WTC11 (cell line): ENCODE results near the gene NKAIN4. TPM values are rescaled to one million over a fixed set of nuclear protein-coding genes. Genes with fewer than 3 reads are reported as not detected.

ENCODE experiments used
- ATAC-seq: fragments of 200-7000 bp; cut with Tn5 transposase; 2 replicates; pipeline ENCODE4 v1.10.0; 2021; ENCODE audit warnings: mild to moderate bottlenecking, moderate library complexity
- CTCF ChIA-PET: fragments of 300-600 bp; sonication (Branson Sonifier 250); formaldehyde crosslinking; loops from one replicate; lab custom pipeline; 2021; ENCODE audit warnings: antibody characterized with exemption; lab: Charles Lee
- POLR2A ChIA-PET: fragments of 350-600 bp; sonication (Branson Sonifier 250); formaldehyde crosslinking; loops from one replicate; lab custom pipeline; 2021; ENCODE audit warnings: antibody characterized with exemption; lab: Charles Lee
- DNase-seq: peaks from one replicate; pipeline ENCODE4 v3.0.0; 2021; ENCODE audit warnings: low spot score
- H3K27ac Mint-ChIP-seq: 2 replicates; pipeline ENCODE4 v1.8.0; 2021; ENCODE audit warnings: mixed read lengths
- H3K27me3 Mint-ChIP-seq: 2 replicates; pipeline ENCODE4 v1.8.0; 2021; ENCODE audit warnings: low read depth, mild to moderate bottlenecking, moderate library complexity, mixed read lengths
- H3K36me3 Mint-ChIP-seq: 2 replicates; pipeline ENCODE4 v1.8.0; 2021; ENCODE audit warnings: mixed read lengths
- H3K4me1 Mint-ChIP-seq: 2 replicates; pipeline ENCODE4 v1.8.0; 2022; ENCODE audit warnings: mixed read lengths
- H3K4me3 Mint-ChIP-seq: 2 replicates; pipeline ENCODE4 v1.8.0; 2021; ENCODE audit warnings: mild to moderate bottlenecking, moderate library complexity, mixed read lengths
- H3K9me3 Mint-ChIP-seq: 2 replicates; pipeline ENCODE4 v1.8.0; 2021; ENCODE audit warnings: mixed read lengths
- ATF2 ChIP-seq: sonication (generic); formaldehyde crosslinking; IDR thresholded peaks from 2 replicates; pipeline ENCODE4 v1.8.1; 2022; ENCODE audit warnings: low read depth, missing genetic modification reagents, borderline replicate concordance
- CREB1 ChIP-seq: sonication (generic); formaldehyde crosslinking; IDR thresholded peaks from 2 replicates; pipeline ENCODE4 v1.8.0; 2023; ENCODE audit warnings: mild to moderate bottlenecking, missing genetic modification reagents
- E2F4 ChIP-seq: sonication (generic); formaldehyde crosslinking; IDR thresholded peaks from 2 replicates; pipeline ENCODE4 v1.8.1; 2022; ENCODE audit warnings: low read depth, mild to moderate bottlenecking, moderate library complexity, missing genetic modification reagents, borderline replicate concordance
- EMX1 ChIP-seq: fragments of 250-450 bp; sonication (Bioruptor Pico); IDR thresholded peaks from 2 replicates; pipeline ENCODE4 v1.8.0; 2021; ENCODE audit warnings: mild to moderate bottlenecking
- ERG ChIP-seq: fragments of 250-450 bp; sonication (Bioruptor Pico); IDR thresholded peaks from 2 replicates; pipeline ENCODE4 v1.8.0; 2021; ENCODE audit warnings: mild to moderate bottlenecking
- FOXK1 ChIP-seq: sonication (generic); formaldehyde crosslinking; IDR thresholded peaks from 2 replicates; pipeline ENCODE4 v1.8.0; 2022; ENCODE audit warnings: mild to moderate bottlenecking, moderate library complexity, missing genetic modification reagents
- FOXP1 ChIP-seq: sonication (generic); formaldehyde crosslinking; IDR thresholded peaks from 2 replicates; pipeline ENCODE4 v1.8.0; 2022; ENCODE audit warnings: missing genetic modification reagents, mild to moderate bottlenecking, moderate library complexity, borderline replicate concordance
- GRHL2 ChIP-seq: fragments of 250-450 bp; sonication (Bioruptor Pico); IDR thresholded peaks from 2 replicates; pipeline ENCODE4 v1.8.0; 2022; ENCODE audit warnings: mild to moderate bottlenecking, moderate library complexity; ENCODE audit not compliant: insufficient replicate concordance, severe bottlenecking
- HMGXB4 ChIP-seq: sonication (generic); formaldehyde crosslinking; IDR thresholded peaks from 2 replicates; pipeline ENCODE4 v1.8.1; 2023; ENCODE audit warnings: mild to moderate bottlenecking, moderate library complexity, missing genetic modification reagents
- IRF1 ChIP-seq: sonication (generic); formaldehyde crosslinking; IDR thresholded peaks from 2 replicates; pipeline ENCODE4 v1.8.0; 2023; ENCODE audit warnings: missing genetic modification reagents
- KAT7 ChIP-seq: sonication (generic); formaldehyde crosslinking; IDR thresholded peaks from 2 replicates; pipeline ENCODE4 v1.8.1; 2023; ENCODE audit warnings: missing genetic modification reagents, mild to moderate bottlenecking, borderline replicate concordance
- MLX ChIP-seq: sonication (generic); formaldehyde crosslinking; IDR thresholded peaks from 2 replicates; pipeline ENCODE4 v1.8.1; 2023; ENCODE audit warnings: mild to moderate bottlenecking, missing genetic modification reagents, moderate library complexity
- MXD4 ChIP-seq: fragments of 250-450 bp; sonication (Bioruptor Pico); IDR thresholded peaks from 2 replicates; pipeline ENCODE4 v1.8.0; 2021; ENCODE audit warnings: mild to moderate bottlenecking, moderate library complexity, borderline replicate concordance
- NFATC4 ChIP-seq: fragments of 250-450 bp; sonication (Bioruptor Pico); IDR thresholded peaks from 2 replicates; pipeline ENCODE4 v1.9.0; 2021; ENCODE audit warnings: mild to moderate bottlenecking
- NFE2L1 ChIP-seq: sonication (generic); formaldehyde crosslinking; IDR thresholded peaks from 2 replicates; pipeline ENCODE4 v1.8.1; 2023; ENCODE audit warnings: missing genetic modification reagents
- RELA ChIP-seq: sonication (generic); formaldehyde crosslinking; IDR thresholded peaks from 2 replicates; pipeline ENCODE4 v1.8.1; 2022; ENCODE audit warnings: missing genetic modification reagents, mild to moderate bottlenecking, borderline replicate concordance
- RORB ChIP-seq: fragments of 250-450 bp; sonication (Bioruptor Pico); IDR thresholded peaks from 2 replicates; pipeline ENCODE4 v1.9.0; 2021; ENCODE audit warnings: mild to moderate bottlenecking
- SP1 ChIP-seq: sonication (generic); formaldehyde crosslinking; conservative IDR thresholded peaks from 2 replicates; pipeline ENCODE4 v1.8.1; 2022; ENCODE audit warnings: missing genetic modification reagents
- TCF7 ChIP-seq: sonication (generic); formaldehyde crosslinking; IDR thresholded peaks from 2 replicates; pipeline ENCODE4 v1.8.0; 2022; ENCODE audit warnings: mild to moderate bottlenecking, low read depth, missing genetic modification reagents, moderate library complexity
- TEAD4 ChIP-seq: sonication (generic); formaldehyde crosslinking; IDR thresholded peaks from 2 replicates; pipeline ENCODE4 v1.8.0; 2022; ENCODE audit warnings: mild to moderate bottlenecking, missing genetic modification reagents
- USF1 ChIP-seq: sonication (generic); formaldehyde crosslinking; IDR thresholded peaks from 2 replicates; pipeline ENCODE4 v1.8.0; 2022; ENCODE audit warnings: mild to moderate bottlenecking, missing genetic modification reagents
- USF2 ChIP-seq: sonication (generic); formaldehyde crosslinking; IDR thresholded peaks from 2 replicates; pipeline ENCODE4 v1.8.1; 2023; ENCODE audit warnings: mild to moderate bottlenecking, missing genetic modification reagents, moderate library complexity
- total RNA-seq: library from RNA; stranded (reverse); gene quantifications from 3 replicates; pipeline ENCODE4 v1.2.3, GENCODE V29; 2021

NKAIN4 gene
- total RNA-seq, 1 experiment from 2014 or later, result 7.2 TPM

GRCh38 chr20:63212393-63212730, 41.9 kb downstream of the NKAIN4 start:
- Mint-ChIP-seq H3K4me1 (peaks cover 28% of the 10 kb centered on the region), H3K27me3 (no peaks in the 10 kb centered on the region), H3K4me3 (no peak overlapping the region; the same call in 1 of the 2 replicates), H3K27ac (peak overlapping the region; percentile 63), H3K9me3 (no peaks in the 10 kb centered on the region), H3K36me3 (peaks cover 55% of the 10 kb centered on the region)
- DNase-seq (no peak), ATAC-seq (no peak)
- POLR2A ChIA-PET, result interaction anchor here (0.6 kb wide), 1 partner anchor 121 kb away, joined by 4 read pairs; no protein-coding TSS in a partner anchor
- TF ChIP-seq ERG (CRISPR knock-in tag) (no peak), NFATC4 (CRISPR knock-in tag) (no peak), CREB1 (CRISPR knock-in tag) (no peak), E2F4 (CRISPR knock-in tag) (no peak), TCF7 (no peak), FOXP1 (CRISPR knock-in tag) (no peak), MLX (CRISPR knock-in tag) (no peak), ATF2 (no peak), USF2 (CRISPR knock-in tag) (no peak), FOXK1 (CRISPR knock-in tag) (no peak), GRHL2 (CRISPR knock-in tag) (no peak), SP1 (CRISPR knock-in tag) (no peak), IRF1 (CRISPR knock-in tag) (no peak), TEAD4 (CRISPR knock-in tag) (no peak)
- CTCF ChIA-PET, result interaction anchor here (1.0 to 1.5 kb wide), 3 partner anchors 10 to 40 kb away, joined by 3 to 6 read pairs (median 4); no protein-coding TSS in a partner anchor

GRCh38 chr20:63210011-63210605, 44.2 kb downstream of the NKAIN4 start:
- Mint-ChIP-seq H3K9me3 (no peaks in the 10 kb centered on the region), H3K4me1 (peaks cover 20% of the 10 kb centered on the region), H3K27me3 (no peaks in the 10 kb centered on the region), H3K27ac (peak overlapping the region; percentile 82), H3K4me3 (no peak overlapping the region), H3K36me3 (peaks cover 68% of the 10 kb centered on the region)
- POLR2A ChIA-PET, result no interaction called here
- CTCF ChIA-PET, result no interaction called here
- ATAC-seq (no peak), DNase-seq (no peak)
- no peak for TF ChIP-seq HMGXB4 (CRISPR knock-in tag)
- TF ChIP-seq MXD4, result no peak
- TF ChIP-seq E2F4 (CRISPR knock-in tag), result no peak
- TF ChIP-seq NFE2L1 (CRISPR knock-in tag), result no peak
- no peak for TF ChIP-seq IRF1 (CRISPR knock-in tag)
- no peak for TF ChIP-seq EMX1 (CRISPR knock-in tag)
- no peak for TF ChIP-seq MLX (CRISPR knock-in tag)
- TF ChIP-seq KAT7 (CRISPR knock-in tag), result no peak
- TF ChIP-seq SP1 (CRISPR knock-in tag), result no peak
- no peak for TF ChIP-seq RELA (CRISPR knock-in tag)
- TF ChIP-seq FOXP1 (CRISPR knock-in tag), result no peak
- no peak for TF ChIP-seq RORB (CRISPR knock-in tag)
- no peak for TF ChIP-seq USF1 (CRISPR knock-in tag)
